Body of pancreas (tissue), 4 donors: Measurements from ENCODE around the gene WNT5B.

Experiments used
- CTCF ChIP-seq, 7 experiments: fragments of 450-650 bp in 4 of 7; fragments of 200-600 bp in 3 of 7; sonication (generic) in 3 of 7; IDR thresholded peaks; one replicate each; pipeline ENCODE4 v1.5.1; 2016 to 2019; ENCODE audit warnings: antibody characterized with exemption in 7 of 7
- POLR2A ChIP-seq, 3 donors: fragments of 450-650 bp; IDR thresholded peaks; one replicate each; pipeline ENCODE4 v1.6.1; 2016; ENCODE audit warnings: antibody characterized with exemption in 3 of 3, mild to moderate bottlenecking in 2 of 3

GRCh38 chr12:1616233-1617066 lies 12.6 kb upstream of the WNT5B start:
- TF ChIP-seq POLR2A (IDR thresholded peaks at IDR 0.05) (no peak), CTCF (IDR thresholded peaks at IDR 0.05) (no peak)
